Hepatocyte (in vitro differentiated cells): ENCODE measurements around the gene SLC5A7. TPM values are rescaled to one million over a fixed set of nuclear protein-coding genes. Genes with fewer than 3 reads are reported as not detected.

Experiments
- DNase-seq: peaks from one replicate; pipeline ENCODE4 v3.0.0-alpha.2; 2016; ENCODE audit warnings: low spot score
- H2AFZ ChIP-seq: fragments of 200-600 bp; sonication (generic); 2 replicates; pipeline ENCODE4 v1.6.0; 2016; ENCODE audit warnings: antibody characterized with exemption, mild to moderate bottlenecking
- H3K27ac ChIP-seq: fragments of 200-600 bp; sonication (generic); 2 replicates; pipeline ENCODE4 v1.5.1; 2016; ENCODE audit warnings: mild to moderate bottlenecking
- H3K27me3 ChIP-seq: fragments of 200-600 bp; sonication (generic); 2 replicates; pipeline ENCODE4 v1.6.1; 2016
- H3K36me3 ChIP-seq: fragments of 200-600 bp; sonication (generic); replicated peaks from 2 replicates; pipeline ENCODE4 v1.5.1; 2016; ENCODE audit warnings: low read depth; ENCODE audit not compliant: insufficient read depth
- H3K4me1 ChIP-seq: fragments of 200-600 bp; sonication (generic); 2 replicates; pipeline ENCODE4 v1.5.1; 2016; ENCODE audit warnings: mild to moderate bottlenecking, moderate library complexity; ENCODE audit not compliant: insufficient read depth
- H3K4me2 ChIP-seq: fragments of 200-600 bp; sonication (generic); 2 replicates; pipeline ENCODE4 v1.6.0; 2016
- H3K4me3 ChIP-seq: fragments of 200-600 bp; sonication (generic); 2 replicates; pipeline ENCODE4 v1.5.1; 2016; ENCODE audit warnings: mild to moderate bottlenecking
- H3K79me2 ChIP-seq: fragments of 200-600 bp; sonication (generic); 2 replicates; pipeline ENCODE4 v1.6.0; 2017; ENCODE audit warnings: mild to moderate bottlenecking
- H3K9me2 ChIP-seq: fragments of 200-600 bp; sonication (generic); replicated peaks from 2 replicates; pipeline ENCODE4 v1.6.0; 2017; ENCODE audit warnings: mild to moderate bottlenecking; ENCODE audit not compliant: insufficient read depth
- H3K9me3 ChIP-seq: fragments of 200-600 bp; sonication (generic); 2 replicates; pipeline ENCODE4 v1.5.1; 2016; ENCODE audit warnings: low read depth, mild to moderate bottlenecking
- H4K20me1 ChIP-seq: fragments of 200-600 bp; sonication (generic); 2 replicates; pipeline ENCODE4 v1.6.0; 2016; ENCODE audit warnings: mild to moderate bottlenecking; ENCODE audit not compliant: insufficient read depth, poor library complexity, severe bottlenecking
- CTCF ChIP-seq: fragments of 200-600 bp; sonication (generic); IDR thresholded peaks from 2 replicates; pipeline ENCODE4 v1.5.1; 2016; ENCODE audit warnings: antibody characterized with exemption, mild to moderate bottlenecking; ENCODE audit not compliant: poor library complexity
- EZH2 ChIP-seq: fragments of 200-600 bp; sonication (generic); IDR thresholded peaks from 2 replicates; pipeline ENCODE4 v1.6.1; 2016; ENCODE audit warnings: antibody characterized with exemption, mild to moderate bottlenecking, borderline replicate concordance
- EZH2phosphoT487 ChIP-seq: fragments of 200-600 bp; sonication (generic); IDR thresholded peaks from one replicate; pipeline ENCODE4 v1.6.1; 2018; ENCODE audit warnings: antibody characterized with exemption, mild to moderate bottlenecking, low read depth, moderate library complexity; ENCODE audit not compliant: unreplicated experiment, severe bottlenecking
- WGBS: methylation state at CpG from one replicate; pipeline ENCODE4 v1.1.6; 2016; ENCODE audit warnings: low lambda C conversion rate; ENCODE audit errors: missing lambda C conversion rate; 5-methylcytosine and 5-hydroxymethylcytosine counted together
- polyA plus RNA-seq: library from polyadenylated mRNA; unstranded; fragments of >200 nt; fragmentation: Nextera tagmentation; extraction: Ambion mirVana; gene quantifications from 2 replicates; pipeline ENCODE4 v1.2.1, GENCODE V29; 2016
- total RNA-seq: library from RNA; depleted of rRNA; stranded (reverse); fragments of >200 nt; gene quantifications from 2 replicates; pipeline ENCODE4 v1.2.3, GENCODE V29; 2014

Gene SLC5A7
- total and polyA plus RNA-seq, 2 experiments from 2014 or later: 0.03 TPM; not detected in 1

- WGBS: 81% methylated on average over 2 of the region's 2 CpGs
- H3K27ac ChIP-seq: no peak overlapping the region
- TF ChIP-seq EZH2phosphoT487 (no peak), CTCF (no peak), EZH2 (no peak)
- no peaks in the 10 kb centered on the region for H4K20me1 ChIP-seq
- no peak for DNase-seq
- no peak overlapping the region for H2AFZ ChIP-seq
- no peaks in the 10 kb centered on the region for H3K27me3 ChIP-seq
- H3K4me2 ChIP-seq: no peak overlapping the region
- no peaks in the 10 kb centered on the region for H3K9me3 ChIP-seq
- H3K36me3 ChIP-seq: no peaks in the 10 kb centered on the region
- no peaks in the 10 kb centered on the region for H3K79me2 ChIP-seq
- no peaks in the 10 kb centered on the region for H3K9me2 ChIP-seq
- H3K4me1 ChIP-seq: no peaks in the 10 kb centered on the region
- H3K4me3 ChIP-seq: no peak overlapping the region
These were observed 12.8 kb downstream of the SLC5A7 start for GRCh38 chr2:107999158-107999557.

GRCh38 chr2:108010912-108011591 lies 24.7 kb downstream of the SLC5A7 start:
- no peak for DNase-seq
- H3K4me2 ChIP-seq: no peak overlapping the region
- no peak overlapping the region for H2AFZ ChIP-seq
- H3K4me1 ChIP-seq: no peaks in the 10 kb centered on the region
- H3K9me2 ChIP-seq: no peaks in the 10 kb centered on the region
- no peak overlapping the region for H3K4me3 ChIP-seq
- TF ChIP-seq CTCF (no peak), EZH2phosphoT487 (no peak), EZH2 (no peak)
- no peaks in the 10 kb centered on the region for H4K20me1 ChIP-seq
- no peaks in the 10 kb centered on the region for H3K9me3 ChIP-seq
- WGBS: 86% methylated on average over 2 of the region's 2 CpGs
- no peak overlapping the region for H3K27ac ChIP-seq
- no peaks in the 10 kb centered on the region for H3K27me3 ChIP-seq
- no peaks in the 10 kb centered on the region for H3K36me3 ChIP-seq
- H3K79me2 ChIP-seq: no peaks in the 10 kb centered on the region

- Histone ChIP-seq H3K4me3 (no peak overlapping the region), H3K4me1 (no peaks in the 10 kb centered on the region), H3K27me3 (no peaks in the 10 kb centered on the region), H2AFZ (no peak overlapping the region), H3K36me3 (no peaks in the 10 kb centered on the region), H3K79me2 (no peaks in the 10 kb centered on the region), H4K20me1 (no peaks in the 10 kb centered on the region), H3K9me2 (no peaks in the 10 kb centered on the region), H3K27ac (no peak overlapping the region), H3K4me2 (no peak overlapping the region), H3K9me3 (no peaks in the 10 kb centered on the region)
- WGBS: 67% methylated on average over 1 of the region's 1 CpG
- TF ChIP-seq EZH2phosphoT487: no peak
- no peak for TF ChIP-seq CTCF
- TF ChIP-seq EZH2: no peak
- DNase-seq: no peak
These were observed 27.0 kb downstream of the SLC5A7 start for GRCh38 chr2:108013305-108013704.
